ENCODE results near the gene IL16. TPM values are rescaled to one million over a fixed set of nuclear protein-coding genes. Genes with fewer than 3 reads are reported as not detected.

Gene IL16
- total RNA-seq, 1 experiment from 2014 or later = not detected

DNA sequence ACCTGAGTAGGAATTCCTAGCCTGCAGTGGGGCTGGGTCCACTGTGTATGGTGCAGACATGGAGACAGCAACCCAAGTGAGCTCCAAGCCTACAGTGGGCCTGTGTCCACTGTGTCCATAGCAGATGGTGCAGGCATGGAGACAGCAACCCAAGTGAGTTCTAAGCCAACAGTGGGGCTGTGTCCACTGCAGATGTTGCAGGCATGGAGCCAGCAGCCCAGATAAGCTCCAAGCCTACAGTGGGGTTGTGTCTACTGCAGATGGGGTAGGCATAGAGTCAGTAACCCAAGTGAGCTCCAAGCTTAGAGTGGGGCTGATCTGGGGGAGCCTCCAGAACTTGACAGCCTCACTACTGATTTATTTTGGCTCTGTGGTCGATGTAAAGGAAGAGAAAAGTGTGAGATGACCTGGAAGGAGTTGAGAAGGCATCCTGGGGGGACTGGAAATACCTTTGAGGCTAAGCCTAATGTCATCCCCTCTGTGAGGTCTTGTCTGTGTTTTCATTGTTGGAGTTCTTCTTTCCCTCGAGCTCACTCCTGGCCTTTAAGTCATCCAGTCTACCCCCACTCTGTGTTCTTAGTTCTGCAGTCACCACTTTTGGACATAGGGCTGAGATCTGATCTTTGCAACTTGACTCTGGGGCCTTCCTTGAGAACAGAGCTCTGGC, 22.4 kb upstream of the IL16 start:
- no peak for DNase-seq (ENCODE audit: low read depth)

DNA sequence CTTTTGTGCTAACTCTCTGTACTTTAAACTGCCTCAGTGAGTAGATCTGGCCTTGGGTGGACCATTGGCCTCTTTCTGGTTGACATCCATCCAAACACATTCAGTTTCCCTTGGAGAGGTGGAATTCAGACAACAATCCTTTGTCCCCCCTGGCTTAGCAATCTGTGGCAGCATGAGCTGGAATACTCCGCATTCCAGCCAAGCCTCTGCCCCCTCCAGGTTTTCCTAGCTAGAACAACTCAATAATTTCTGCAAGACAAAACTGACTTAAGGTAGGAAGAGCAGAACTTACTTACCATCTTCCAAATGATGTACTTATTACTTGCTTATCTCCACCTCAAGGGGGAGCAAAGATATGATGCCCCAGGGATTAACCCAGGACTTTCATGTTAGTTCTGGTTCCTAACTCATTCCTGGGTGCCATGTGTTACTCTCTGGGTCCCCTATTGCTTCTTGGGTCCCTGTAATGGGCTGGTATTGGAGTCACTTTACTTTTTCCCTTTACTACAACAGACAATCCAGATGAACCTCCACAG, 21.8 kb upstream of the IL16 start:
- no peak for DNase-seq (ENCODE audit: low read depth)

DNA sequence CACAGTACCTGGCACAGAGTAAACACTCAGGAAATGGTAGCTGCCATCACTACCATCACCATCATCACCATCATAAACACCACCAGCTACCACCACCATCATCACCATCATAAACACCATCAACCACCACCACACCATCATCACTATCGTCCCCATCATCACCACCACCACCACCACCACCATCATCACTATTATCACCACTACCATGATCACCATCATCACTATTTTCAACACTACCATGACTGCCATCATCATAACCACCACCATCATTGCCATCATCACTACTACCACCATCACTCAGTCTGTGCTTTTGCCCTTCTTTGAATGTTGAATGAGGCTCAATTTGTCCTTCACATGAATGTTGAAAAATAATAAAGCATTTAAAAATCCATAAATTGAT, 21.2 kb upstream of the IL16 start:
- no peak for DNase-seq (ENCODE audit: low read depth)

DNA sequence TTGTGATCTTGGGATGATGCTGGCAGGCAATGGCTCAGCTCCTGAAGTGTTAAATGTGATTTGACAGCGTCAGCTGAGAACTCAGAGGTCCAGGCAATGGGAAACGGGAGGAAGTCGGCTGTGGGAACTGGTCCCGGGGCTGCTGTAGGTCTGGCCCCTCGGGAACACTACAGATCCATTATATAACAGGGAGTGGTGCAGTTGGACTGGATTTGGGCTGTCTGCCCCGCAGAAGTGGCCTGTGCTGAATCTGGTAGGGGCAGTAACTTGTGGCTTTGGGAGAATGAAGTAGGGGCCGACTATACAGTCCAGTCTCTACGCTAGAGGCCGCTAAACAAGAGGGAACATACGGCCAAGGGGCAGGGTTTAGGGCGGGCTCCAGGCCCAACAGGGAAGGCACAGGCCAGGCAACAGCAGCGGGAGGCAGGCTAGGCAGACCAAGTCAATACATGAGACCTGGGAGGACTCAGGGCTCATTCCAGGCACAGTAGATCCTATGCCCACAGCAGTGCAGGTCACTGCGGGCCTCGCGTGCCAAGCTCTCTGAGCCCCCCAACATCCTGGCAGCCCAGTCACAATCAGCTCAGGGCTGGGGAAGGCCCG, 20.3 kb upstream of the IL16 start:
- no peak for DNase-seq (ENCODE audit: low read depth)

DNA sequence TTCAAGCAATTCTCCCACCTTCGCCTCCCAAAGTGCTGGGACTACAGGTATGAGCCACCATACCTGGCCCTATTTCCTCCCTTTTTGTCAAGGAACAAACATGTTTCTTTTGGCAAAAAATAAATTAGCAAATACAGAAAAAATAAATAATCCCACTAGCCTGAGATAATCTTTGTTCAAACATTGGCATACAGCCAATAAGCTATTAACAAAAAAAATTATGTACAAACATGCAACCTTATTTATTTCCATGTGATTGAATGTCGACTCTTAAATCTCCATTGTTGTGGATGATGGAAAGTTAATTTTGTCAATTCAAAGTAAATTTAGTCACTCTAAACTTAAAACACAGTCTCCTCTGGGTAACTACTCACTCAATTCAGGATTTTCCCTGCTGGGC, 18.3 kb upstream of the IL16 start:
- no peak for DNase-seq (ENCODE audit: low read depth)

DNA sequence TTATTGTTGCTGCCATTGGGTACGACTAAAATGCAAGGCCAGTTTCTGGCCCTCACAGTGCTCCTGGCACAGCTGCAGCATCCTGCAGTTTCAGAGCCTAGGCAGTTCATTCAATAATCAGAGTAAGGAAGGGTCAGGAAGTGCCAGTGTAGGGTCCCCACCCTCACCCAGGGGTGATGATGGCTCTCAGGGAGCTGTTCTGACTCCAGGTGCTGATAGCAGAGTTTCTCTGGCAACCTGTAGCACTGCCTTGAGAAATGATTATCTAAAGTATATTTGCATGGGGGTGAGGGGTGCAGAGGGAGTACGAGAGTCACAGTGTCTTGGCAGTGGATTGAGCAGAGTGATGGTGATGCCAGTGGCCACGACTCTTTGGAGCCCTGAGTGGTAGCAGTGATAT, 15.5 kb upstream of the IL16 start:
- DNase-seq (ENCODE audit: low read depth) = no peak

DNA sequence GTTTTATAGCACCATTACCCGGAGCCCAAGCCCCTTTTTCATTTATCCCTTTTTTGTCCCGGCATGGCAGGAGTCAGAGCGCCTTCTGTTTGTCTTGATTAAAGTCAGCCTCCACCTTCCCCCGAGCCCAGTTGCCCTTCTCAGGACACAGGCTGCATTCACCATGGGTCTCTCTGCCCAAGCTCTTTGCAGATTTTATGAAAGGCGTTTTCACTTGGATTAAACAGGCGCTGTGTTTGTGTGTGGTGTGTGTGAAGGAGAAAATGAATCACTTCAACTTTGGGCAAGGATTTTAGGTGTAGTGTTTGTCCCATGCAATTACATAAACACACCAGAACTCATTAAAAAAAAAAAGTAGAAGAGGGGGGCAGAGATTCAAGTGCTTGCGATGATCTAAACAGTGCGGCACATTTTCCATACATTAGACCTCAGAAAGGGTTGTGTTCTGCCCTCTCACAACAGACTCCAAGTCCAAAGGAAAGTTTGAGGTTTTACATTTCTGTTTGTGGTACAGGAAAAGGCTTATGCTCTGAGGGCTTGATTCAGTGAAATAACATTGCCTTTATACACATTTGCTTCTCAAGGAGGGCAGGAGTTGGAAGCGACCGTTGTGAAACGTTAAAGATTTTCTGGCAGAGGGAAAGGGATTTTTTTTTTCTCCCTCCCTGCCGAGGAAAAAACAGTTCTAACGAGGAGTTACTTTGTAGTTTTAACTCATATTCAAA, 14.5 kb upstream of the IL16 start:
- no peak for DNase-seq (ENCODE audit: low read depth)

DNA sequence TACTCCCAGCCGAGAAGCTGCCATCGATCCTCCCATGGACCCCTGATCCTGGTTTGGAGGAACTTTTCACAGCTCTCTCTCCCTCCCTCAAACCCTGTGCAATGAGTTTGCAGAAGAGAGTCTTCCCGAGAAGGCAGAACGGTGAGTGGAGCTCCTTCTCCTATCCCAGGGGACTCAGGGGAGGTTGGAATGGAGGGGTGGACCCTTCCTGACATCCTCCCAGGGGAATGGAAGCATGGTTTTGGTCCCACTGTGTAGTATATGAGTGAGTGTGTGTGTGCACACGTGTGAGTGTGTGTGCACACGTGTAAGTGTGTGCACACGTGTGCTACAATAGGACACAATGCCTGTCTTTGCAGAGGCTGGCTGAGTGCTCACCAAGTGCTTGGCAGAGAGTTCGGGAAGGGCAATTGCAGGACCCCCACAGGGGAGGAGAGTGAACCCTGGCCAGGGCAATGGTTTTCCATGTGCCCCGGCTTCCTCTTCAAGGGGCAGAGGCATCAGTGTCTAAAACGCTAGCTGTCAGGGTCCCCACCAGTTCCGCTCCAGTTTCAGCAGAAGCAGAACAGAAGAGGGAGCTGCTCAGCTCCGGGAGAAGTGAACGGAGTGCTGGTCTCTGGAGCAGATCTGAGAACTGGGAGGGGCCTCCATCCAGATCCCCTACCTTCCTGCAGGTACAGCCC, 13.8 kb upstream of the IL16 start:
- DNase-seq (ENCODE audit: low read depth) = no peak

DNA sequence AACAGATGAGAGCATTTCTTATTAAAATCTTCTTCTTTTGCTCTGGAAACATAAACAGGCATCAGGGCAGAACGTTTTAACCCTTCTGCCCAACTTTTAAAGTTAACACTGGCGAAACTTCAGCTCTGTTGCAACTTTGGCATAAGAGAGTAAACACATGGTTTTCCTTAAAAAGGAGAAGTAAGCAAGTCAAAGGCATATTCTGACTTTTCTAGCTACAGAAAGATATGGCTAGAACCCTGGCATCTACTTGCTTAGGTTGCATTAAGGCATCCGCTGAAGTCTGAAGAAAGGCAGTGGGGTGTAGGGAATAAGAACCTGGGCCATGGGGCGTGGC, 13.3 kb upstream of the IL16 start:
- DNase-seq (ENCODE audit: low read depth) = no peak

DNA sequence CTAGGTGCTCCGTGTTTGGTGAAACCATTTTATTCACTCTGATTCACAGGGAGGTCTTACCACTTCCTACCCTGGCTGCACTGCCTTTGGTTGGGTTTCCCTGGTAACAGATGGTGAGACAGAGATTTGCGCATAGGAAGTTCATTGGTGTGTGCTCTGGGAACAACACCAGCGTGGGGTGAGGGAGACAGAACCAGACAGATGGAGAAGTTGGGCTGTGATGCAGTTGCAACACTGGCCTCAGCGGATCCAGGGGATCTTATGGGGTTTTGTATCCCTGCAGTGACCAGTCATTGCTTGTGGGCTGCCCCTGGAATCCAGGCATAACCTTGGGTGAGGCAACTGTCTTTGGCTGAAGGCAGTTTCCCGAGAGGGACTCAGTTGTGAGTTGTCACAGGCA, 12.5 kb upstream of the IL16 start:
- DNase-seq (ENCODE audit: low read depth) = peak; percentile 57

DNA sequence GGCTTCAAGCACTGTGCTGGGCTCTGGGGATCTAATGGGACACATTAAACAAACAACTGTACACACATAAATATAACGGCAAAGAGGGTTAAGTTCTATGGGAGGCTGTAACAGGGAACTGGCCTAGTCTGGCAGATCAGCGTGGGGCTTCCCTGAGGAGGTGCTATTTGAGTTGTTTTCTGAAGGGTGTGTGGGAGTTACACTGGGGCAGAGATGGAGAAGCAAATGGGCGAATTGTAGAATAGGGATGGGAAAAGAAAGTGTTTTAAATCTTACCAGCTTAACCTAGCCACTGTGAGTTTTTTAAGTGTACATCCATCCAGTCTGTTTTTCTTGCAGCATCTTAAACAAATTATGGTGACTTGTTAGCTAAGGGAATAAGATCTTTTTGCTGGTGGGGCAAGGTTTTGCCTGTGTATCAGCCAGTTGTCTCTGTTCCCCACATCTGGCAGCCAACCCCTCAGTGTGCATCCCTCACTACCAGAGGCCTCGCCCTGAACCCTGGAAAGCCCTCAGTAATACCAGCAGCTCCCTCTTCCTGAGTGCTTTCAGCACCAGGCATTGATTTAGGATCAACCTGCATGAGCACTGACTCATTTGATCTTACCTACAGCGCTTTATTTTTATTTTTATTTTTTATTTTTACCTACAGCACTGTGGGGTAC, 10.9 kb upstream of the IL16 start:
- DNase-seq (ENCODE audit: low read depth) = no peak

DNA sequence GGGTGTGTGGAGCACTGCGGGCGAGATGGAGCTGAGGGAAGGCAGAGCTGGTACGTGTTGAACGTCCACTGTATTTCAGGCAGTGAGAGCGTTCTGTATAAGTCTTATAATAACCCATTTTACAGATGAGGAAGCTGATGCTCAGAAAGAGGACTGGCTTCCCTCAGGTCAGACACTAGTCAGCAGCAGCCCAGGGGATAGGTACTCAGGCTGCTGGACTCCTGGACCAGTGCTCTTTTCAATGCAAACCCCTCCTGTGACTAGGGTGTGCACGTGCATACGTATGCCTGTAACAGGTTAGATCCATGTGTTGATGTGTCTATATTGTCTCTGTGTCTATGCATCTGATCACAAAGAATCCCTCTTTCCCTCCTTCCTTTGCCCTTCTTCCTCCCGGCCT, 8.3 kb upstream of the IL16 start:
- DNase-seq (ENCODE audit: low read depth) = no peak

DNA sequence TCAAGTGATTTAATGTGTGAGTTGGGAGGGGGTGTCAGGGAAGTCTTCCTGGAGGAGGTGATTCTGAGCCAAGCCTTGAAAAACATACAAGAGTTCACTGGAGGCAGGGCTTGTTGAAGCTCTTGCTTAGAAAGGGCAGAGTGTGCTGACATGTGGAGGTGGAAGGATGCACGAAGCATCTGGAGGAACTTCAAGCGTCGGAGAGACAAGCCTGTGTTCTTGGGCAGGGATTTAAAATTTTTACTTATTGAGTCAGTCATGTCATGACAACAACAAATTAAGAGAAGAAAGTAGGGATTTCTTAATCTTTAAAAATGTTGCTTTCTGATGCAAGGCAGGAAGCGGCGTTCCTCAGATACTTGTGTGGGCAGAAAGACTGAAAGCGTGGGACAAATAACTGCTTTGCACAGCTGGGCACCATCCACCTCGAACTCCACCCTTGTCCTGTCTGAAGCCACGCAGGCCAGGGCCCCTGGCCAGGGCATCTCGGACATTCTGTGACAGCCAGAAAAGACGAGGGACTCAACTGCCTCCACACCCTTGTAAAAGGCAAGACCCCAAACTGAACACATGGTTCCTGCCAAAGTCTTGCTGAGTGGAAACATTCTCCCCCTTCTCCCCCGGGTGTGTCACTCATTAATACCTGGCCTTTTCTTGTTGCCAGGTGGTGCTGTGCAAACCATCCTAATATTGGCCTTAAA, 6.9 kb upstream of the IL16 start:
- DNase-seq (ENCODE audit: low read depth) = peak; percentile 88

DNA sequence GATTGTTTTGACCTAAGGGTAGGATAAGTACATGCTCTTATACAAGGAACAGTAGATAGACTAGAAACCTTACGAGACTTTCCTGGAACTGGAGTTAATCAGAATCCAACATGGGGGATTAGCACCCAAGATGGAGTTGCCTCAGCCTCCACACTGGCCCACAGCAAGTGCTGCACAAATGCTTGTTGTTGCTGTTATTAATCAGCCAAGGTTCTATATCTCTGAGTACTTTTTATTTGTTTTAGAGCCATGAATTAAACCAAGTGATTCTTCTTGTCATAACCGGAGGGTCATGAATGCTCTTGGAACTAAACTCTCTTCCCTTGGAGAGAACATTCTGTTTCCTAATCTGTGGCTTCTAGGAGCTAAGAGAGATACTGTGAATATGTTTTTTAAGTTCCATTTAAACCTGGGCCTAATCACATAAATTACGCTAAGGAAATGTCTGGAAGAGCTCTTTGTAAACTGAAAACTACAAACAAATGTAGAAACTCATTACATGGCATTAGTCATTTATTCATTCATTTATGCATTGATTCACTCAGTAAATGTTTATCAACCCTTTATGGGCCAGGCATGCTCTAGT, 5.7 kb upstream of the IL16 start:
- no peak for DNase-seq (ENCODE audit: low read depth)

DNA sequence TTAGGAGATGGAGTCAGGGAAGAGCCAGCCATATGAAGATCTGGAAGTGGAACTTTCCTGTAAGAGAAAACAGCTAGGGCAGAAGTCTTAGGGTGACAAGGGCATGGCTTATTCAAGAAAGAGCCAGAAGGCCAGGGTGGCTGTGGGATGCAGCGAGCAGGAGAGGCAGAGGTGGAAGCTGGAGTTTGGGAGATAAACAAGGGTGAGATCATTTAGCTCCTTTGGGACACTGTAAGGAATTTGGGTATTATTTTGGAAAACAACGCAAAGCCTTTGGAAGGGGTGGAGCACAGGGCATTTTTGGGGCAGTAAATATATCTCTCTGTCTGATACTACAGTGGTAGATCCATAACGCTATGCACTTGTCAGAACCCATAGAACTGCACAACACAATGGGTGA, 5.0 kb upstream of the IL16 start:
- no peak for DNase-seq (ENCODE audit: low read depth)

DNA sequence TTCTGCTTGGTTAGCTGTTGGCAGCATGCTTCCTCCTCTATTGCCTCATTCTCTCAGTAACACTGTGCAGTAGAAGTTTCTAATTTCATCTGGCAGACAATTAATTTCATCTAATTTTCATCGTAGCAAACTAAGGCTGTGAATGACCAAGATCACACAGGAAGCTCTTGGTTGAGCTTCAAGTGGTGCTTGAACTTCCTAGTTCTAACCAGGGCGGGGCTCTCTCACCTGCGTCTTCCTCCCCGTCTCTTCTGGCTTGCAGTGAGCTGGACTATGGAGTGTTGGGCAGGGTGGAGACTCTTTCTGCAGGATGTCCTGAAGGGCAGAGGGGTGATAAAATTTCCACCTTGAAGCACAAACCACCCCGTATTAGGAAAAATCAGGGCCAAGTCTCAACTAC, 2.0 kb upstream of the IL16 start:
- DNase-seq (ENCODE audit: low read depth) = no peak

DNA sequence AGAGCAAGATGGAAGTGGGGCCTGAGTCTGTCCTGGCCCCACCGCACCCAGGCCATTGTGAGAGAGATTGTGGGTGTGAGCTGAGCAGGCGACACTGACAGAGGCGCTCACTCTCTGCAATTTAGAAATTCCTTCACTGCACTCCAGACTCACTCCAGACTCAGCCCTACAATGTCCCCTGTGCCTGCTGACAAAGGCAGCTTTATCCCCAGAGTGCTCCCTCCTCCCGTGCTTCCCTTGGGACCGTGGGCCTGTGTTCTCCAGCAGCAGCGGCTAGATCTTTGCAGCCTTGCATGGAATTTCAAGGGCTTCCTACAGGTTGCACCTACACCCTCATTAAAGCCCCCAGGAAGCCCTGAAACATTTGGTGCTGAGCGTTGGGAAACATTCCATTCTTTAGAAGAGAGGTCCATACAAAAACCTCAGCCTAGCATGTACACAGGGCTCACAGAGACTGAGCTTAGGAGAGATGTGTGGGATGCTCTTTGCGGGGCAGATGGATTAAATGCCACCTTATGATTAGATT, 1.3 kb upstream of the IL16 start:
- DNase-seq (ENCODE audit: low read depth) = no peak

DNA sequence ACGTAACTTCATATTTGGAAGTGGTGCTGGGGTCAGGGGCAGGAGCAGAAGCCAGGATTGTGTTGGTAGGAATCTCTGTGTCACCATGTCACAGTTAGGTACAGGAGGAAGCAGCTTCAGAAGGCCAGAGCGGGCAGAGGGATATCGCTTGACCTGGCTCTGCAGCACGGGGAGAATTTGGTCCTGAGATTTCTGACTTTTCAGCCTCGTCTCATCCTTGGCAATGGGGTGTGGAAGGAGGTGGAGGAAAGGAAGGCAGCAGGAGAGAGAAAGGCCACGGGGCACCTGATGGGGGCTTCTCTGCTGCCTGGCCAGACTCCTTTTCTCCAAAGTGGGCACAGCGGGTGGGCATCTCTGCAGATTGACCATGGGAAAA, 564 bp downstream of the IL16 start:
- no peak for DNase-seq (ENCODE audit: low read depth)

DNA sequence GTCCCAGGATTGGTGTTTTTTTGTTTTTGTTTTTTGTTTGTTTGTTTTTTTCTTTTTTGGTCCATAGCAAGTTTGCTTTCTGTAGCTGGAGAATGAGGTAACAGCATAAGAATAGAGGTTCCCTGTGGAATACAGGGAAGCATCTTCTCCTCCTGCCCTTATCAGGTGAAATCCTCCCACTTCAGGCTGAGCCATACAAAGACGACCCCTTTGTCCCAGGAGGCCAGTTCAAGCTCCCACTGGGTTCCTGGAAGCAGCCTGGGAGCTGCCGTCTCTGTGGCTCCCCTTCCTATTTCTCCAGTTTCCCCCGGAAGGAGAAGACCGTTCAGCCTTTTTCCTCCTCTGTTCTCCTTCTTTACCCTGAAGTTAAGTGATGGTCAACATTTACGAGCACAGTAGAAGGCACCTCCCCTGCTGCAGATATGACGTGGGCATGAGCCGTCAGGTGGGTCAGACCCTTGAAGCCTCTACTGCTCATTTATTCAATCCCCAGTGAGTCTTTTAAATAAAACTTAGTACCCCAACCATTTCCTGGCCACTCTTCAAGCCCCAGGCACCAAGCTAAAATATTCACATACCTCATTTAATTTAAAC, 1.1 kb downstream of the IL16 start:
- no peak for DNase-seq (ENCODE audit: low read depth)
